Gastrocnemius medialis (tissue), 4 donors: ENCODE measurements around the gene GNAS-AS1.

ENCODE experiments used
- CTCF ChIP-seq, 5 experiments: fragments of 450-650 bp in 3 of 5; fragments of 200-600 bp in 2 of 5; sonication (generic) in 2 of 5; IDR thresholded peaks in 4 of 5; conservative IDR thresholded peaks in 1 of 5; 1 replicate in 4 of 5; 2 replicates in 1 of 5; pipeline ENCODE4 v1.5.1; 2016 to 2019; ENCODE audit warnings: antibody characterized with exemption in 5 of 5, mild to moderate bottlenecking in 3 of 5, moderate library complexity in 3 of 5
- POLR2A ChIP-seq, 2 donors: fragments of 450-650 bp; IDR thresholded peaks; one replicate each; pipeline ENCODE4 v1.6.1; 2017; ENCODE audit warnings: antibody characterized with exemption in 2 of 2, mild to moderate bottlenecking in 2 of 2, moderate library complexity in 2 of 2

- TF ChIP-seq POLR2A (IDR thresholded peaks at IDR 0.05) (no peak), CTCF (IDR thresholded peaks at IDR 0.05 in 4 of 5, conservative IDR thresholded peaks at IDR 0.05 in 1 of 5) (no peak)
These were observed 50.4 kb downstream of the GNAS-AS1 start for GRCh38 chr20:58800134-58800871.
